ENCODE data around the gene GC.
"Not testable (repeated sequence)": the region's sequence is repeated elsewhere in the genome, so short reads cannot be mapped to it uniquely, and the experiment has no call there.

The GC gene

GRCh38 chr4:71765350-71765749, 18.5 kb downstream of the GC start:
- DNase-seq, result no peak

- no peak for DNase-seq
Observed at GRCh38 chr4:71752383-71753042, 31.4 kb downstream of the GC start.

GRCh38 chr4:71749008-71749594, 34.8 kb downstream of the GC start:
- DNase-seq, result no peak

GRCh38 chr4:71746379-71746778, 37.5 kb downstream of the GC start:
- no peak for DNase-seq

- not testable (repeated sequence) for DNase-seq
Observed at GRCh38 chr4:71738782-71739181, 45.1 kb downstream of the GC start.

- DNase-seq, result no peak
Observed at GRCh38 chr4:71732706-71733105, 51.2 kb downstream of the GC start.

- no peak for DNase-seq
Observed at GRCh38 chr4:71732066-71732465, 51.8 kb downstream of the GC start.

- DNase-seq, result no peak
Observed at GRCh38 chr4:71729856-71730255, 54.0 kb downstream of the GC start.

- no peak for DNase-seq
Observed at GRCh38 chr4:71713611-71714203, 70.2 kb downstream of the GC start.

GRCh38 chr4:71711985-71712348, 71.9 kb downstream of the GC start:
- DNase-seq, result no peak

- DNase-seq, result no peak
Observed at GRCh38 chr4:71711044-71711984, 72.6 kb downstream of the GC start.

- DNase-seq, result no peak
Observed at GRCh38 chr4:71709961-71710360, 73.9 kb downstream of the GC start.

GRCh38 chr4:71698141-71698540, 85.7 kb downstream of the GC start:
- DNase-seq, result no peak

- DNase-seq, result no peak
Observed at GRCh38 chr4:71697031-71697430, 86.8 kb downstream of the GC start.

- DNase-seq, result no peak
Observed at GRCh38 chr4:71694961-71695360, 88.9 kb downstream of the GC start.

- no peak for DNase-seq
Observed at GRCh38 chr4:71692963-71693362, 90.9 kb downstream of the GC start.

GRCh38 chr4:71692198-71692597, 91.7 kb downstream of the GC start:
- DNase-seq, result no peak

Data from activated CD4-positive, alpha-beta T cell treated with anti-CD3 and anti-CD28 coated beads, Interleukin-2, amount 50 U/mL, for 48 hours (primary cell).